ENCODE results near the gene OXLD1. TPM values are rescaled to one million over a fixed set of nuclear protein-coding genes. Genes with fewer than 3 reads are reported as not detected.

The OXLD1 gene
- total and polyA plus RNA-seq, 4 donors, result 11.2 to 26.4 (median 19.0) TPM

DNA sequence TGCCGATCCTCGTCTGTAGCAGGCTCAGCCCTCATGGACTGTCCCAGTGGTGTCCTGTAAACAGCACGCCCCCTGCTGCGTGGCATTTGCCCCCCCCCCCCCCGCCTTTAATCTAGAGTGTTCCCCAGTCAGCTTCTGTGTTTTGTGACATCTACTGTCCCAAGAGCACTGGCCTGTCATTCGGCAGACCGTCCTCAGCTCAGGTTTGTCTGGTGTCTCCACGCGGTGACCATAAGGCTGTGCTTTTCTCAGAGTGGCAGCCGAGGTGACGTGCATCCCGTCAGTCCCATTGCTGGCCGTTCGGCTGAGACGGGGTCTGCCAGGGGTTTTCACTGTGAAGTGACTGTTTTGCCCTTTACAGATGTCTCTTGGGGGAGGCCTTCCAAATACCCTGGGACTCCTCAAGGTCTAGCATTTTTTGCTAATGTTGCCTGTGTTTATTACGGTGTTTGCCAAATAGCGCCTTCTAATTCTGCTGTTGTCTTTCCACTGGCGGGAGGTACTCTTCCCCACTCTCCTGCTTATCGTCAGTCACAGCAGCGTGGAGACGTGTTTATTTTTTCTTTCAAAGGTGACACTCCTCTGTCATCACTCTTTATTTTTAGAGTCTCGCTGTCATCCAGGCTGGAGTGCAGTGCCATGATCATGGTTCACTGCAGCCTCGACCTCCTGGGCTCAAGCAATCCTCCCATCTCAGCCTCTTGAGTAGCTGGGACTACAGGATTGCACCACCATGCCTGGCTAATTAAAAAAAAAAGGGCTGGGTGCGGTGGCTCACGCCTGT lies 31.0 kb upstream of the OXLD1 start:
- Histone ChIP-seq H3K4me3 (ENCODE audit: low read depth in 1 of 3, low read length in 3 of 3) (no peak overlapping the region), H3K4me1 (ENCODE audit: control insufficient read depth in 4 of 4, insufficient read depth in 4 of 4, low read length in 3 of 4) (peaks cover 4 to 19% (median 18%) of the 10 kb centered on the region in 4 donors), H3K27me3 (ENCODE audit: control insufficient read depth in 4 of 4, insufficient read depth in 4 of 4, low read length in 3 of 4) (no peaks in the 10 kb centered on the region), H3K9me3 (ENCODE audit: control insufficient read depth in 4 of 4, low read length in 3 of 4) (no peaks in the 10 kb centered on the region), H3K27ac (ENCODE audit: low read depth in 1 of 2, low read length in 2 of 2) (no peak overlapping the region), H3K36me3 (ENCODE audit: control insufficient read depth in 4 of 4, insufficient read depth in 3 of 4, low read depth in 1 of 4, low read length in 3 of 4) (peaks cover 18 to 77% (median 23%) of the 10 kb centered on the region in 4 donors), H3K9ac (ENCODE audit: low read depth in 1 of 2, low read length in 2 of 2) (no peak overlapping the region)
- DNase-seq (ENCODE audit: low spot score), result no peak
- WGBS, result 90% methylated on average over 25 of the region's 25 CpGs
- no peak for TF ChIP-seq JUND (IDR thresholded peaks at IDR 0.05)
- TF ChIP-seq RXRA (IDR thresholded peaks at IDR 0.05), result no peak
- no peak for TF ChIP-seq SP1 (IDR thresholded peaks at IDR 0.05)
- TF ChIP-seq HNF4A (conservative IDR thresholded peaks at IDR 0.05), result no peak
- TF ChIP-seq, protein P1, sequence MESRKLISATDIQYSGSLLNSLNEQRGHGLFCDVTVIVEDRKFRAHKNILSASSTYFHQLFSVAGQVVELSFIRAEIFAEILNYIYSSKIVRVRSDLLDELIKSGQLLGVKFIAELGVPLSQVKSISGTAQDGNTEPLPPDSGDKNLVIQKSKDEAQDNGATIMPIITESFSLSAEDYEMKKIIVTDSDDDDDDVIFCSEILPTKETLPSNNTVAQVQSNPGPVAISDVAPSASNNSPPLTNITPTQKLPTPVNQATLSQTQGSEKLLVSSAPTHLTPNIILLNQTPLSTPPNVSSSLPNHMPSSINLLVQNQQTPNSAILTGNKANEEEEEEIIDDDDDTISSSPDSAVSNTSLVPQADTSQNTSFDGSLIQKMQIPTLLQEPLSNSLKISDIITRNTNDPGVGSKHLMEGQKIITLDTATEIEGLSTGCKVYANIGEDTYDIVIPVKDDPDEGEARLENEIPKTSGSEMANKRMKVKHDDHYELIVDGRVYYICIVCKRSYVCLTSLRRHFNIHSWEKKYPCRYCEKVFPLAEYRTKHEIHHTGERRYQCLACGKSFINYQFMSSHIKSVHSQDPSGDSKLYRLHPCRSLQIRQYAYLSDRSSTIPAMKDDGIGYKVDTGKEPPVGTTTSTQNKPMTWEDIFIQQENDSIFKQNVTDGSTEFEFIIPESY (IDR thresholded peaks at IDR 0.05), result no peak
- TF ChIP-seq RAD21 (IDR thresholded peaks at IDR 0.05), result no peak

GRCh38 chr17:81696218-81696941 lies 30.0 kb upstream of the OXLD1 start:
- H3K4me1 ChIP-seq (ENCODE audit: control insufficient read depth in 4 of 4, insufficient read depth in 4 of 4, low read length in 3 of 4), result peaks cover 0 to 9% (median 8%) of the 10 kb centered on the region in 4 donors
- 95% methylated on average over 40 of the region's 40 CpGs for WGBS
- H3K27me3 ChIP-seq (ENCODE audit: control insufficient read depth in 4 of 4, insufficient read depth in 4 of 4, low read length in 3 of 4), result no peaks in the 10 kb centered on the region
- no peak overlapping the region for H3K9ac ChIP-seq (ENCODE audit: low read depth in 1 of 2, low read length in 2 of 2)
- DNase-seq (ENCODE audit: low spot score), result no peak
- H3K36me3 ChIP-seq (ENCODE audit: control insufficient read depth in 4 of 4, insufficient read depth in 3 of 4, low read depth in 1 of 4, low read length in 3 of 4), result peaks cover 18 to 85% (median 28%) of the 10 kb centered on the region in 4 donors
- H3K9me3 ChIP-seq (ENCODE audit: control insufficient read depth in 4 of 4, low read length in 3 of 4), result no peaks in the 10 kb centered on the region
- H3K27ac ChIP-seq (ENCODE audit: low read depth in 1 of 2, low read length in 2 of 2), result no peak overlapping the region
- TF ChIP-seq EGR1 (IDR thresholded peaks at IDR 0.05; ENCODE audit: low read depth in 2 of 2), result no peak
- TF ChIP-seq REST (IDR thresholded peaks at IDR 0.05), result no peak
- TF ChIP-seq, protein P2, sequence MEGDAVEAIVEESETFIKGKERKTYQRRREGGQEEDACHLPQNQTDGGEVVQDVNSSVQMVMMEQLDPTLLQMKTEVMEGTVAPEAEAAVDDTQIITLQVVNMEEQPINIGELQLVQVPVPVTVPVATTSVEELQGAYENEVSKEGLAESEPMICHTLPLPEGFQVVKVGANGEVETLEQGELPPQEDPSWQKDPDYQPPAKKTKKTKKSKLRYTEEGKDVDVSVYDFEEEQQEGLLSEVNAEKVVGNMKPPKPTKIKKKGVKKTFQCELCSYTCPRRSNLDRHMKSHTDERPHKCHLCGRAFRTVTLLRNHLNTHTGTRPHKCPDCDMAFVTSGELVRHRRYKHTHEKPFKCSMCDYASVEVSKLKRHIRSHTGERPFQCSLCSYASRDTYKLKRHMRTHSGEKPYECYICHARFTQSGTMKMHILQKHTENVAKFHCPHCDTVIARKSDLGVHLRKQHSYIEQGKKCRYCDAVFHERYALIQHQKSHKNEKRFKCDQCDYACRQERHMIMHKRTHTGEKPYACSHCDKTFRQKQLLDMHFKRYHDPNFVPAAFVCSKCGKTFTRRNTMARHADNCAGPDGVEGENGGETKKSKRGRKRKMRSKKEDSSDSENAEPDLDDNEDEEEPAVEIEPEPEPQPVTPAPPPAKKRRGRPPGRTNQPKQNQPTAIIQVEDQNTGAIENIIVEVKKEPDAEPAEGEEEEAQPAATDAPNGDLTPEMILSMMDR (IDR thresholded peaks at IDR 0.05; ENCODE audit: low read depth, low read length, missing input control), result no peak
- no peak for TF ChIP-seq TAF1 (conservative IDR thresholded peaks at IDR 0.05)
- TF ChIP-seq, protein P1 (IDR thresholded peaks at IDR 0.05), result no peak
- no peak for TF ChIP-seq SP1 (IDR thresholded peaks at IDR 0.05)
- no peak overlapping the region for H3K4me3 ChIP-seq (ENCODE audit: low read depth in 1 of 3, low read length in 3 of 3)
